ENCODE results near the gene BMPR1A. TPM values are rescaled to one million over a fixed set of nuclear protein-coding genes. Genes with fewer than 3 reads are reported as not detected.
A peak's percentile ranks its signal among the peaks of the same experiment; 100 is the strongest.

BMPR1A gene
- total RNA-seq, 6 experiments from 2014 or later, result 41.9 to 50.5 (median 46.6) TPM

DNA sequence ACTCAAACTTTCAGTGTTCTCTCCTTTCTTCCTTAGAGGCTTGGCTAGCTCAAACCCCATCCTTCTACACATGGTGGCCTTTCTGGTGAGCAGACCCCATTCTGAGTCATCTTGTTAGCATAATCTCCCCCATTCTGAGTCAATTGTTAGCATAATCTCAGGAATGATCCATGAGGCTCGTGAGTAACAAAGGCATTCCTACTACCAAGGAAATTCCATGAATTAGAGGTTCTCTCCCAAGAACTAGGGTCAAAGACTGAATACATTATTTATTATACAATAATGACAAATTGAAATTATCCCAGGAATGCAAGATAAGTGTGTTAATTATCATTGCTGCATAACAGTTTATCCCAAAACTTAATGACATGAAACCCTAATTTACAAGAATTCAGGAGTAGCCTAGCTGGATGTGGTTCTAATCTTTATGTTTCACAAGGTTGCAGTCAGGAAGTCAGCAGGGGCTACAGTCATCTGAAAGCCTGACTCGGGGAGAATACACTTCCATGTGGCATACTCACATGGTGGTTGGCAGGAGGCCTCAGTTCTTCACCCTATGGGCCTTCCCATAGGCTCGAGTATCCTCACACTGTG, 100.8 kb downstream of the BMPR1A start:
- H3K4me3 Mint-ChIP-seq, result peak overlapping the region; percentile 35
- no peaks in the 10 kb centered on the region for H3K9me3 Mint-ChIP-seq
- peak overlapping the region; percentile 83 for H3K27ac Mint-ChIP-seq
- no peak for TF ChIP-seq CTCF (IDR thresholded peaks at IDR 0.05)
- DNase-seq, result peak; percentile 59
- peaks cover 38% of the 10 kb centered on the region for H3K4me1 Mint-ChIP-seq (ENCODE audit: low read depth)
- peaks cover 3% of the 10 kb centered on the region; the same call in 1 of the 2 replicates for H3K27me3 Mint-ChIP-seq (ENCODE audit: insufficient read depth)
- H3K36me3 Mint-ChIP-seq (ENCODE audit: low read depth), result peaks cover 16% of the 10 kb centered on the region

DNA sequence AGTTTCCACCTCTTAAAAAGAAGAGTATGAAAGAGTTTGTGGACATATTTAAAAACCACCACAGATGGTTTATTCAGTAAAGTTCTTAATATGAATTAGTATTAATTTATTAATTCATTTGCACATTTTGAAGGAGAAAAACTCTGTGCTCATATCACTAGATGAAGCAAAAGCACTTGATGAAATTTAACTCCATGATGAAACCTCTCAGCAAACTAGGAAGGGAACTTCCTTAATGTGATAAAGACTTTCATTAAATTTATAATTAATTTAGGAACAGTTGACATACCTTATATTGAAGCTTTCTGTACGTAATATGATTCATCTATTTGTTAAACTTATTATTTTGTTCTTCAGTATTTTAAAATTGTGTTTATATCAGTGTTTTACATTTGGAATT, 101.6 kb downstream of the BMPR1A start:
- Mint-ChIP-seq H3K27me3 (ENCODE audit: insufficient read depth) (peaks cover 3% of the 10 kb centered on the region), H3K27ac (peak overlapping the region; percentile 83), H3K9me3 (no peaks in the 10 kb centered on the region), H3K4me1 (ENCODE audit: low read depth) (peaks cover 43% of the 10 kb centered on the region), H3K4me3 (peak overlapping the region; percentile 24; the same call in 1 of the 2 replicates), H3K36me3 (ENCODE audit: low read depth) (peaks cover 21% of the 10 kb centered on the region)
- no peak for DNase-seq
- TF ChIP-seq CTCF (IDR thresholded peaks at IDR 0.05), result no peak

GRCh38 chr10:86861351-86861750, 104.9 kb downstream of the BMPR1A start:
- Mint-ChIP-seq H3K4me3 (no peak overlapping the region), H3K9me3 (no peaks in the 10 kb centered on the region), H3K27ac (no peak overlapping the region), H3K27me3 (ENCODE audit: insufficient read depth) (peaks cover 2% of the 10 kb centered on the region), H3K4me1 (ENCODE audit: low read depth) (peaks cover 57% of the 10 kb centered on the region), H3K36me3 (ENCODE audit: low read depth) (peaks cover 26% of the 10 kb centered on the region)
- TF ChIP-seq CTCF (IDR thresholded peaks at IDR 0.05), result no peak
- DNase-seq, result no peak

GRCh38 chr10:86862373-86862772, 106.0 kb downstream of the BMPR1A start:
- no peak overlapping the region for H3K4me3 Mint-ChIP-seq
- H3K27me3 Mint-ChIP-seq (ENCODE audit: insufficient read depth), result peaks cover 2% of the 10 kb centered on the region
- peaks cover 22% of the 10 kb centered on the region for H3K36me3 Mint-ChIP-seq (ENCODE audit: low read depth)
- H3K27ac Mint-ChIP-seq, result no peak overlapping the region
- DNase-seq, result no peak
- no peaks in the 10 kb centered on the region for H3K9me3 Mint-ChIP-seq
- peaks cover 48% of the 10 kb centered on the region for H3K4me1 Mint-ChIP-seq (ENCODE audit: low read depth)
- TF ChIP-seq CTCF (IDR thresholded peaks at IDR 0.05), result no peak

- peaks cover 22% of the 10 kb centered on the region for H3K36me3 Mint-ChIP-seq (ENCODE audit: low read depth)
- H3K4me3 Mint-ChIP-seq, result no peak overlapping the region
- H3K27ac Mint-ChIP-seq, result no peak overlapping the region
- TF ChIP-seq CTCF (IDR thresholded peaks at IDR 0.05), result no peak
- peaks cover 48% of the 10 kb centered on the region for H3K4me1 Mint-ChIP-seq (ENCODE audit: low read depth)
- DNase-seq, result no peak
- no peaks in the 10 kb centered on the region for H3K9me3 Mint-ChIP-seq
- H3K27me3 Mint-ChIP-seq (ENCODE audit: insufficient read depth), result peaks cover 2% of the 10 kb centered on the region
Observed at GRCh38 chr10:86862786-86863483, 106.5 kb downstream of the BMPR1A start.
